Neural progenitor cell (in vitro differentiated cells): ENCODE results near the gene SPATA18.

Experiments used
- EZH2 ChIP-seq: fragments of 200-600 bp; sonication (generic); IDR thresholded peaks from 2 replicates; pipeline ENCODE4 v1.6.1; 2017; ENCODE audit warnings: antibody characterized with exemption, mild to moderate bottlenecking, moderate library complexity
- TF ChIP-seq, protein P1 (sequence below): fragments of 200-600 bp; sonication (generic); IDR thresholded peaks from 2 replicates; pipeline ENCODE4 v1.5.1; 2017; ENCODE audit warnings: antibody characterized with exemption, mild to moderate bottlenecking

DNA sequence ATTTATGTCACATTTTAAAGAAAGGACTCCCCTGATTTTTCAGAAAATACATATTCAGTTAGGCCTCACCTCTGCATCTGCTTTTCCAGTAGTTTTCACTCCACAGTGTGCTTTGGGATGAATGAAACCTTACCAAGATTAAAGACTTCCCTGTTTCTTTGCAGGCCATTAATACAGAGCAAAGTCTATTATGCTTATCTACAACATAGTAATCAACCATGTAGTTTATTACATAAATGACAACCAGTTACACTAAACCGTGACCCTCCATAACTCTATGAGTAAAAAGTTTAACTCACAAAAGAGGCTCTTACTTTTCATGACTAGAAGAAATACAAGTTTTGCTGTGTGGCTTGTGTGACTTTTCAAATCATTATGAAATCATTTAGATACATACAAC lies 33.3 kb upstream of the SPATA18 start:
- TF ChIP-seq, protein P1, sequence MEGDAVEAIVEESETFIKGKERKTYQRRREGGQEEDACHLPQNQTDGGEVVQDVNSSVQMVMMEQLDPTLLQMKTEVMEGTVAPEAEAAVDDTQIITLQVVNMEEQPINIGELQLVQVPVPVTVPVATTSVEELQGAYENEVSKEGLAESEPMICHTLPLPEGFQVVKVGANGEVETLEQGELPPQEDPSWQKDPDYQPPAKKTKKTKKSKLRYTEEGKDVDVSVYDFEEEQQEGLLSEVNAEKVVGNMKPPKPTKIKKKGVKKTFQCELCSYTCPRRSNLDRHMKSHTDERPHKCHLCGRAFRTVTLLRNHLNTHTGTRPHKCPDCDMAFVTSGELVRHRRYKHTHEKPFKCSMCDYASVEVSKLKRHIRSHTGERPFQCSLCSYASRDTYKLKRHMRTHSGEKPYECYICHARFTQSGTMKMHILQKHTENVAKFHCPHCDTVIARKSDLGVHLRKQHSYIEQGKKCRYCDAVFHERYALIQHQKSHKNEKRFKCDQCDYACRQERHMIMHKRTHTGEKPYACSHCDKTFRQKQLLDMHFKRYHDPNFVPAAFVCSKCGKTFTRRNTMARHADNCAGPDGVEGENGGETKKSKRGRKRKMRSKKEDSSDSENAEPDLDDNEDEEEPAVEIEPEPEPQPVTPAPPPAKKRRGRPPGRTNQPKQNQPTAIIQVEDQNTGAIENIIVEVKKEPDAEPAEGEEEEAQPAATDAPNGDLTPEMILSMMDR = no peak
- TF ChIP-seq EZH2 = no peak
